ENCODE data around the gene RPRML. TPM values are rescaled to one million over a fixed set of nuclear protein-coding genes. Genes with fewer than 3 reads are reported as not detected.

Gene RPRML
- polyA plus RNA-seq, 1 experiment = not detected

GRCh38 chr17:46951706-46952105, 27.3 kb downstream of the RPRML start:
- POLR2A ChIA-PET = interaction anchor here (0.9 kb wide), 1 partner anchor 9 kb away, joined by 3 read pairs; no protein-coding TSS in a partner anchor

GRCh38 chr17:46950997-46951621, 27.9 kb downstream of the RPRML start:
- TF ChIP-seq CTCF (IDR thresholded peaks at IDR 0.05; ENCODE audit: low read depth, low read length) = no peak
- ChIA-PET CTCF (interaction anchor here (2.0 kb wide), 1 partner anchor 9 kb away, joined by 12 read pairs; no protein-coding TSS in a partner anchor), POLR2A (no interaction called here)
- DNase-seq (ENCODE audit: low read depth, low spot score) = no peak
- peaks cover 6% of the 10 kb centered on the region for H3K27me3 ChIP-seq (ENCODE audit: control insufficient read depth, insufficient read depth, low read length)
- no peaks in the 10 kb centered on the region for H3K9me3 ChIP-seq (ENCODE audit: control insufficient read depth, insufficient read depth, low read length)
- no peak overlapping the region for H3K4me3 ChIP-seq (ENCODE audit: low read depth, low read length)
- H3K27ac ChIP-seq (ENCODE audit: low read depth, low read length) = no peak overlapping the region

More at GRCh38 chr17:46951706-46952105, 27.3 kb downstream of the RPRML start:
- CTCF ChIA-PET = interaction anchor here (2.0 kb wide), 1 partner anchor 9 kb away, joined by 12 read pairs; no protein-coding TSS in a partner anchor
- Histone ChIP-seq H3K27ac (ENCODE audit: low read depth, low read length) (no peak overlapping the region), H3K9me3 (ENCODE audit: control insufficient read depth, insufficient read depth, low read length) (no peaks in the 10 kb centered on the region; the same call in 1 of the 2 replicates), H3K27me3 (ENCODE audit: control insufficient read depth, insufficient read depth, low read length) (peaks cover 6% of the 10 kb centered on the region), H3K4me3 (ENCODE audit: low read depth, low read length) (no peak overlapping the region)
- TF ChIP-seq CTCF (IDR thresholded peaks at IDR 0.05; ENCODE audit: low read depth, low read length) = no peak
- DNase-seq (ENCODE audit: low read depth, low spot score) = no peak

- ChIA-PET CTCF (no interaction called here), POLR2A (interaction anchor here (0.6 kb wide), 1 partner anchor 21 kb away, joined by 3 read pairs; no protein-coding TSS in a partner anchor)
- DNase-seq (ENCODE audit: low read depth, low spot score) = no peak
- Histone ChIP-seq H3K9me3 (ENCODE audit: control insufficient read depth, insufficient read depth, low read length) (no peaks in the 10 kb centered on the region), H3K27me3 (ENCODE audit: control insufficient read depth, insufficient read depth, low read length) (peaks cover 6% of the 10 kb centered on the region), H3K27ac (ENCODE audit: low read depth, low read length) (no peak overlapping the region), H3K4me3 (ENCODE audit: low read depth, low read length) (no peak overlapping the region)
- TF ChIP-seq CTCF (IDR thresholded peaks at IDR 0.05; ENCODE audit: low read depth, low read length) = no peak
These were observed 28.6 kb downstream of the RPRML start for GRCh38 chr17:46950342-46950996.

GRCh38 chr17:46949291-46950174, 29.5 kb downstream of the RPRML start:
- CTCF ChIA-PET = interaction anchor here (1.2 kb wide), 1 partner anchor 52 kb away, joined by 3 read pairs; no protein-coding TSS in a partner anchor
- Histone ChIP-seq H3K27me3 (ENCODE audit: control insufficient read depth, insufficient read depth, low read length) (peaks cover 6% of the 10 kb centered on the region), H3K4me3 (ENCODE audit: low read depth, low read length) (no peak overlapping the region), H3K27ac (ENCODE audit: low read depth, low read length) (no peak overlapping the region), H3K9me3 (ENCODE audit: control insufficient read depth, insufficient read depth, low read length) (no peaks in the 10 kb centered on the region)
- DNase-seq (ENCODE audit: low read depth, low spot score) = no peak
- POLR2A ChIA-PET = interaction anchor here (0.6 kb wide), 1 partner anchor 20 kb away, joined by 3 read pairs; no protein-coding TSS in a partner anchor
- TF ChIP-seq CTCF (IDR thresholded peaks at IDR 0.05; ENCODE audit: low read depth, low read length) = no peak

Measured in AG04450 (cell line).